Measurements from ENCODE around the gene ZRANB1.
"Not testable (repeated sequence)": the region's sequence is repeated elsewhere in the genome, so short reads cannot be mapped to it uniquely, and the experiment has no call there.

GRCh38 chr10:124914398-124914797, 27.5 kb upstream of the ZRANB1 start:
- TF ChIP-seq IRF3 (IDR thresholded peaks at IDR 0.05; ENCODE audit: low read depth, low read length); CTCF (IDR thresholded peaks at IDR 0.05); TAF1 (IDR thresholded peaks at IDR 0.05; ENCODE audit: borderline replicate concordance, low read depth, low read length); EZH2phosphoT487 (IDR thresholded peaks at IDR 0.05; ENCODE audit: borderline replicate concordance, low read depth); REST (IDR thresholded peaks at IDR 0.05; ENCODE audit: low read depth, low read length): not testable (repeated sequence)

Data from SK-N-SH (cell line).